K562 (cell line): ENCODE data around the gene ZNF124. TPM values are rescaled to one million over a fixed set of nuclear protein-coding genes. Genes with fewer than 3 reads are reported as not detected.

Source experiments
- BDP1 ChIP-seq: IDR thresholded peaks from 3 replicates; pipeline ENCODE4 v1.6.1; 2011; ENCODE audit not compliant: insufficient read length, insufficient read depth
- BMI1 ChIP-seq: fragments of 150-350 bp; IDR thresholded peaks from 2 replicates; pipeline ENCODE4 v1.6.1; 2014; ENCODE audit warnings: low read length
- CXXC5 ChIP-seq: fragments of 250-450 bp; sonication (Bioruptor Pico); IDR thresholded peaks from 2 replicates; pipeline ENCODE4 v1.8.0; 2022; ENCODE audit warnings: inconsistent platforms, mild to moderate bottlenecking, moderate library complexity
- HDGF ChIP-seq: fragments of 450-650 bp; IDR thresholded peaks from 2 replicates; pipeline ENCODE4 v1.6.1; 2016
- KAT2B ChIP-seq: IDR thresholded peaks from one replicate; pipeline ENCODE4 v1.6.1; 2012; ENCODE audit warnings: low read depth, mild to moderate bottlenecking, control low read depth, inconsistent platforms, low read length, moderate library complexity
- MCM5 ChIP-seq: fragments of 450-650 bp; IDR thresholded peaks from 2 replicates; pipeline ENCODE4 v1.6.1; 2016; ENCODE audit warnings: low read depth
- MTA2 ChIP-seq: fragments of 450-650 bp; IDR thresholded peaks from 2 replicates; pipeline ENCODE4 v1.6.1; 2016; ENCODE audit warnings: low read depth
- NELFE ChIP-seq: IDR thresholded peaks from 2 replicates; pipeline ENCODE4 v1.6.1; 2011; ENCODE audit warnings: mild to moderate bottlenecking; ENCODE audit not compliant: insufficient read depth, insufficient read length
- PCBP1 ChIP-seq: fragments of 200-400 bp; formaldehyde crosslinking; IDR thresholded peaks from 2 replicates; pipeline ENCODE4 v1.6.1; 2018; ENCODE audit warnings: mild to moderate bottlenecking, low read depth, low read length; ENCODE audit not compliant: poor library complexity, severe bottlenecking
- POLR2H ChIP-seq: IDR thresholded peaks from 2 replicates; pipeline ENCODE4 v1.6.1; 2016; ENCODE audit warnings: missing genetic modification characterization, low read depth, mild to moderate bottlenecking, control low read depth, missing compliant biosample characterization, moderate library complexity
- SIN3A ChIP-seq, 2 experiments: fragments of 150-350 bp in 1 of 2; IDR thresholded peaks; 2 replicates each; pipeline ENCODE4 v1.6.1; 2011 to 2016; ENCODE audit warnings: borderline replicate concordance in 2 of 2, low read depth in 2 of 2, low read length in 2 of 2, mild to moderate bottlenecking in 2 of 2, moderate library complexity in 2 of 2; ENCODE audit not compliant: control insufficient read depth in 1 of 2
- SRSF7 ChIP-seq: fragments of 200-400 bp; formaldehyde crosslinking; optimal IDR thresholded peaks from 2 replicates; pipeline ENCODE3; 2017; ENCODE audit warnings: mild to moderate bottlenecking, low read depth, low read length
- TBP ChIP-seq: optimal IDR thresholded peaks from 2 replicates; pipeline ENCODE3; 2011; ENCODE audit warnings: low read depth, low read length, improper control_type of control experiment
- ZFP1 ChIP-seq: fragments of 450-650 bp; formaldehyde crosslinking; IDR thresholded peaks from 2 replicates; pipeline ENCODE4 v1.4.0; 2020; ENCODE audit warnings: mild to moderate bottlenecking, mixed read lengths
- ZNF431 ChIP-seq: sonication (generic); formaldehyde crosslinking; IDR thresholded peaks from 2 replicates; pipeline ENCODE4 v1.8.0; 2022; ENCODE audit warnings: mild to moderate bottlenecking, missing genetic modification reagents
- polyA plus RNA-seq, 8 experiments: library from polyadenylated mRNA; depleted of rRNA in 4 of 8; stranded (reverse) in 5 of 8; unstranded in 3 of 8; fragments of >200 nt; fragmentation: Nextera tagmentation in 2 of 8; fragmentation: Illumina TruSeq in 1 of 8; extraction: Ambion mirVana in 2 of 8; extraction: Trizol in 1 of 8; gene quantifications; 2 replicates each; pipeline versions ENCODE4 v1.2.1 to v1.2.3, GENCODE V29; 2011 to 2014; ENCODE audit warnings: inconsistent platforms in 1 of 8, missing spikeins in 1 of 8
- total RNA-seq, 7 experiments: library from RNA; depleted of rRNA in 6 of 7; stranded (reverse); fragments of >200 nt in 6 of 7; fragmentation: Illumina TruSeq in 2 of 7; extraction: Trizol in 2 of 7; gene quantifications; 2 replicates each; pipeline versions ENCODE4 v1.2.1 to v1.2.3, GENCODE V29; 2011 to 2021; ENCODE audit warnings: low replicate concordance in 1 of 7
- TF ChIP-seq, protein P1 (sequence below): fragments of 450-650 bp; IDR thresholded peaks from 2 replicates; pipeline ENCODE4 v1.6.1; 2014; ENCODE audit warnings: low read depth, mild to moderate bottlenecking, moderate library complexity, borderline replicate concordance
- TF ChIP-seq, protein P2 (sequence below): fragments of 250-450 bp; sonication (Bioruptor Pico); IDR thresholded peaks from 2 replicates; pipeline ENCODE4 v1.9.0; 2021; ENCODE audit warnings: mild to moderate bottlenecking, inconsistent platforms
- TF ChIP-seq, protein P3 (sequence below): fragments of 250-450 bp; sonication (Bioruptor Pico); IDR thresholded peaks from 2 replicates; pipeline ENCODE4 v1.4.0; 2020; ENCODE audit warnings: mild to moderate bottlenecking, moderate library complexity
- TF ChIP-seq, protein P4 (sequence below): sonication (generic); formaldehyde crosslinking; IDR thresholded peaks from 2 replicates; pipeline ENCODE4 v1.4.0; 2020; ENCODE audit warnings: mild to moderate bottlenecking, missing genetic modification reagents

ZNF124 gene
- total and polyA plus RNA-seq, 9 of the 15 experiments (the other 6 are each of a cell fraction or from before 2014, with no cell fraction given), result 7.6 to 71.5 (median 20.2) TPM

DNA sequence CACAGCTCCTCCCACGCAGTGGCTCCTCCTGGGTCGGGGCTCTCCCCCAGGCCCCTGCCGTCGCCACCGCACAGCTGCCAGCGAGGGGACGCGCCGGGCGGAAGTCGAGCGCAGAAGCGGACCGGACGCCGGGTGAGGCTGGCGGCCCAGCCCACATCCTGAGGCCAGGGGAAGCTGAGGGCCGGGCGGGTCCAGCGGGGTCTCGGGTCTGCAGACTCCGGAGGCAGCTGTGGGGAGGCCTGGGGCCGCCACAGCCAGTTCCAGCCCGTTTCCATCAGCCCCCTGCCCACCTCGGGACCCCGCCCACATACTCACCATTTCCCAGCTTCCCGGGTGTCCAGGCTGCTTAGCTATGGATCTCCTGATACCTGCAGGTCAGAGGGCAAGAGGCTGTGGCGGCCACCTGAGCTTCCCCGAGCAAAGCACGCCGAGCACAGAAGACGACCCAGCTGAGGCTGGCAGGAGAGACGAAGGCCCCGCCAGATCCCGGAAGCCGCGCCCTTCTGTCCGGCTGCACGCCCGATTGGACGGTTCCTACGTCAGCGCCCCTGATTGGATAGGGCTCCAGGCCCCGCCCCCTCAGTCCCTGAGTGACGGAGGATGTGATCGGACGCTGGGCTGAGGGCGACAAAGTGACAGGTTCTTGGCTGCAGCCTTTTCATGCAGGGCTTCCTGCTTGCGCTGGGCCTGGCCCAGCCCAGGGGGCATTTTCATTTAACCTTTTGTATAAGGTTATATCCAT is 38.7 kb upstream of the ZNF124 start (continued):
- TF ChIP-seq, protein P1, sequence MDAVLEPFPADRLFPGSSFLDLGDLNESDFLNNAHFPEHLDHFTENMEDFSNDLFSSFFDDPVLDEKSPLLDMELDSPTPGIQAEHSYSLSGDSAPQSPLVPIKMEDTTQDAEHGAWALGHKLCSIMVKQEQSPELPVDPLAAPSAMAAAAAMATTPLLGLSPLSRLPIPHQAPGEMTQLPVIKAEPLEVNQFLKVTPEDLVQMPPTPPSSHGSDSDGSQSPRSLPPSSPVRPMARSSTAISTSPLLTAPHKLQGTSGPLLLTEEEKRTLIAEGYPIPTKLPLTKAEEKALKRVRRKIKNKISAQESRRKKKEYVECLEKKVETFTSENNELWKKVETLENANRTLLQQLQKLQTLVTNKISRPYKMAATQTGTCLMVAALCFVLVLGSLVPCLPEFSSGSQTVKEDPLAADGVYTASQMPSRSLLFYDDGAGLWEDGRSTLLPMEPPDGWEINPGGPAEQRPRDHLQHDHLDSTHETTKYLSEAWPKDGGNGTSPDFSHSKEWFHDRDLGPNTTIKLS, result no peak
- no peak for TF ChIP-seq NELFE
- TF ChIP-seq SIN3A (IDR thresholded peaks at IDR 0.05; ENCODE audit: borderline replicate concordance in 2 of 2, control insufficient read depth in 1 of 2, low read depth in 2 of 2, low read length in 2 of 2), result peak; percentile 94 to 96; a peak in 3 of 4 replicates
- TF ChIP-seq, protein P2, sequence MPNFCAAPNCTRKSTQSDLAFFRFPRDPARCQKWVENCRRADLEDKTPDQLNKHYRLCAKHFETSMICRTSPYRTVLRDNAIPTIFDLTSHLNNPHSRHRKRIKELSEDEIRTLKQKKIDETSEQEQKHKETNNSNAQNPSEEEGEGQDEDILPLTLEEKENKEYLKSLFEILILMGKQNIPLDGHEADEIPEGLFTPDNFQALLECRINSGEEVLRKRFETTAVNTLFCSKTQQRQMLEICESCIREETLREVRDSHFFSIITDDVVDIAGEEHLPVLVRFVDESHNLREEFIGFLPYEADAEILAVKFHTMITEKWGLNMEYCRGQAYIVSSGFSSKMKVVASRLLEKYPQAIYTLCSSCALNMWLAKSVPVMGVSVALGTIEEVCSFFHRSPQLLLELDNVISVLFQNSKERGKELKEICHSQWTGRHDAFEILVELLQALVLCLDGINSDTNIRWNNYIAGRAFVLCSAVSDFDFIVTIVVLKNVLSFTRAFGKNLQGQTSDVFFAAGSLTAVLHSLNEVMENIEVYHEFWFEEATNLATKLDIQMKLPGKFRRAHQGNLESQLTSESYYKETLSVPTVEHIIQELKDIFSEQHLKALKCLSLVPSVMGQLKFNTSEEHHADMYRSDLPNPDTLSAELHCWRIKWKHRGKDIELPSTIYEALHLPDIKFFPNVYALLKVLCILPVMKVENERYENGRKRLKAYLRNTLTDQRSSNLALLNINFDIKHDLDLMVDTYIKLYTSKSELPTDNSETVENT (CRISPR knock-in tag), result peak; percentile 34; the same call in 1 of the 2 replicates
- no peak for TF ChIP-seq MCM5
- no peak for TF ChIP-seq SRSF7
- no peak for TF ChIP-seq BDP1
- no peak for TF ChIP-seq ZFP1 (CRISPR knock-in tag)
- TF ChIP-seq PCBP1, result peak; percentile 36
- peak; percentile 65 for TF ChIP-seq CXXC5
- TF ChIP-seq TBP, result peak; percentile 55
- TF ChIP-seq KAT2B, result no peak
- no peak for TF ChIP-seq MTA2
- no peak for TF ChIP-seq HDGF
- TF ChIP-seq ZNF431 (CRISPR knock-in tag), result no peak
- TF ChIP-seq, protein P3, sequence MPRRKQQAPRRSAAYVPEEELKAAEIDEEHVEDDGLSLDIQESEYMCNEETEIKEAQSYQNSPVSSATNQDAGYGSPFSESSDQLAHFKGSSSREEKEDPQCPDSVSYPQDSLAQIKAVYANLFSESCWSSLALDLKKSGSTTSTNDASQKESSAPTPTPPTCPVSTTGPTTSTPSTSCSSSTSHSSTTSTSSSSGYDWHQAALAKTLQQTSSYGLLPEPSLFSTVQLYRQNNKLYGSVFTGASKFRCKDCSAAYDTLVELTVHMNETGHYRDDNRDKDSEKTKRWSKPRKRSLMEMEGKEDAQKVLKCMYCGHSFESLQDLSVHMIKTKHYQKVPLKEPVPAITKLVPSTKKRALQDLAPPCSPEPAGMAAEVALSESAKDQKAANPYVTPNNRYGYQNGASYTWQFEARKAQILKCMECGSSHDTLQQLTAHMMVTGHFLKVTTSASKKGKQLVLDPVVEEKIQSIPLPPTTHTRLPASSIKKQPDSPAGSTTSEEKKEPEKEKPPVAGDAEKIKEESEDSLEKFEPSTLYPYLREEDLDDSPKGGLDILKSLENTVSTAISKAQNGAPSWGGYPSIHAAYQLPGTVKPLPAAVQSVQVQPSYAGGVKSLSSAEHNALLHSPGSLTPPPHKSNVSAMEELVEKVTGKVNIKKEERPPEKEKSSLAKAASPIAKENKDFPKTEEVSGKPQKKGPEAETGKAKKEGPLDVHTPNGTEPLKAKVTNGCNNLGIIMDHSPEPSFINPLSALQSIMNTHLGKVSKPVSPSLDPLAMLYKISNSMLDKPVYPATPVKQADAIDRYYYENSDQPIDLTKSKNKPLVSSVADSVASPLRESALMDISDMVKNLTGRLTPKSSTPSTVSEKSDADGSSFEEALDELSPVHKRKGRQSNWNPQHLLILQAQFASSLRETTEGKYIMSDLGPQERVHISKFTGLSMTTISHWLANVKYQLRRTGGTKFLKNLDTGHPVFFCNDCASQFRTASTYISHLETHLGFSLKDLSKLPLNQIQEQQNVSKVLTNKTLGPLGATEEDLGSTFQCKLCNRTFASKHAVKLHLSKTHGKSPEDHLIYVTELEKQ (CRISPR knock-in tag), result peak; percentile 23; the same call in 1 of the 2 replicates
- TF ChIP-seq, protein P4, sequence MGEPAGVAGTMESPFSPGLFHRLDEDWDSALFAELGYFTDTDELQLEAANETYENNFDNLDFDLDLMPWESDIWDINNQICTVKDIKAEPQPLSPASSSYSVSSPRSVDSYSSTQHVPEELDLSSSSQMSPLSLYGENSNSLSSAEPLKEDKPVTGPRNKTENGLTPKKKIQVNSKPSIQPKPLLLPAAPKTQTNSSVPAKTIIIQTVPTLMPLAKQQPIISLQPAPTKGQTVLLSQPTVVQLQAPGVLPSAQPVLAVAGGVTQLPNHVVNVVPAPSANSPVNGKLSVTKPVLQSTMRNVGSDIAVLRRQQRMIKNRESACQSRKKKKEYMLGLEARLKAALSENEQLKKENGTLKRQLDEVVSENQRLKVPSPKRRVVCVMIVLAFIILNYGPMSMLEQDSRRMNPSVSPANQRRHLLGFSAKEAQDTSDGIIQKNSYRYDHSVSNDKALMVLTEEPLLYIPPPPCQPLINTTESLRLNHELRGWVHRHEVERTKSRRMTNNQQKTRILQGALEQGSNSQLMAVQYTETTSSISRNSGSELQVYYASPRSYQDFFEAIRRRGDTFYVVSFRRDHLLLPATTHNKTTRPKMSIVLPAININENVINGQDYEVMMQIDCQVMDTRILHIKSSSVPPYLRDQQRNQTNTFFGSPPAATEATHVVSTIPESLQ, result 0 out of 2 replicates have a peak, but pooled peaks have one; percentile 66
- TF ChIP-seq BMI1, result no peak
- TF ChIP-seq POLR2H (tag), result peak; percentile 90
